SKM-1 treated with dmso at 0.1 percent for 144 hours (cell line): ENCODE results near the gene CORO1C.

Experiments used
- DNase-seq: peaks from one replicate; lab custom pipeline; 2025; ENCODE audit not compliant: unreplicated experiment; lab: John Stamatoyannopoulos, UW

CORO1C gene

DNA sequence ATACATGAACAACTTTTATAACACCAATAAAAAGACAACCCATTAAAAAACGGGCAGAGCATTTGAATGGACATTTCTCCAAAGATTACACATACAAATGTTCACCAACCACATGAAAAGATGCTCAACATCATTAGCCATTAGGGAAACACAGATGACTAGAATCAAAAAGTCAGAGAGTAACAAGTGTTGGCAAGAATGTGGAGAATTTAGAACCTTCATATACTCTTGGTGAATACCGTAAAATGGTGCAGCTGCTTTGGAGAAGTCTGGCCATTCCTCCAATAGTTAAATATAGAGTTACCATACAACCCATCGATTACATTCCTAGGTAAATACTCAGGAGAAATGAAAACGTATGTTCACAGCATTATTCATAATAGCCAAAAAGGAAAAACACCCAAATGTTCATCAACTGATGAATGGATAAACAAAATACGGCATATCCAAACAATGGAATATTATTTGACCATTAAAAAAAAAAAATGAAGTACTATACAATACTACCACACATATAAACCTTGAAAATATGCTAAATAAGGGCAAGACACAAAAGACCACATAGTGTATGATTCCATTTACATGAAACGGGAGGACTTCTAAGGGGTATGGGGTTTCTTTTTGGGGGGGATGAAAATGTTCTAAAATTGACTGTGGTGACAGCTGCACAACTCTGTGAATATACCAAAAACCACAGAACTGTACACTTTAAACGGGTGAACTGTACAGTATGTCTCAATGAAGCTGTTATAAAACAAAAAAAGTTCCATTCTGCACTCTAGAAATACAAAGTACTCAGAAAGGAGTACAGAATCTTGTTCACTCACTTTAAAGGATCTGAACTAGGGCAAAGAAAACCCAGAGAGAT, 3.2 kb downstream of the CORO1C start:
- DNase-seq: no peak

- no peak for DNase-seq
Observed at GRCh38 chr12:108727161-108727560, 4.2 kb downstream of the CORO1C start.

DNA sequence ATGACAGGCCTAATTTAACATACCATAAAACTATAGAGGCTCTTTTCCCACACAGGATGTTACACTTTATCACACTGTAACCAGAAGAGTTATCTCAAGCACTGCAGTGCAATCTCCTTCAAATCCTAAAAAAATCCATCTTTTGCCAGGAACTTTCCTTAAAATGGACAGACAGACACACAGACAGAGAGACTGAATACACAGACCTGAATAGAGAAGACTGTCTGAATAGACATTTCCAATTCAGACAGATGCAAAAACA, 6.5 kb downstream of the CORO1C start:
- no peak for DNase-seq

- DNase-seq: peak; percentile 2
Observed at GRCh38 chr12:108724054-108724889, 7.0 kb downstream of the CORO1C start.

- peak; percentile 51 for DNase-seq
Observed at GRCh38 chr12:108722992-108723766, 8.1 kb downstream of the CORO1C start.

DNA sequence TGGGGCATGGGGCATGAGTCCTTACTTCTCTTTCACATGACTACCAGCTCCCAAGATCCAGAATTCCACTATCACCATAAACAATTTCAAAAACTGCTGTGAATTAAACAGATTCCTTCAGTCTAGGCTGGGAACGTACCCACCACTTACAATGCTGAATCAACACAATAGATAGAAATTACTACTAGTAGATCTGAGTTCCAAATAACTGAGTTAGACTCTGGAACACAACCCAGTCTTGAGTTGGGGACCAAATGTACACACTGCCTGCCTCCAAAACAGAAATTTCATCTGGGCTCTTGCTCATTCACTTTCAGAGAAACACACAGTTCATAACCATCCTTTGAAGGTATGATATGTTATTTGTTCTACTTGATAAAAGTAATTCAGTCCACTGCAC, 8.9 kb downstream of the CORO1C start:
- no peak for DNase-seq

DNA sequence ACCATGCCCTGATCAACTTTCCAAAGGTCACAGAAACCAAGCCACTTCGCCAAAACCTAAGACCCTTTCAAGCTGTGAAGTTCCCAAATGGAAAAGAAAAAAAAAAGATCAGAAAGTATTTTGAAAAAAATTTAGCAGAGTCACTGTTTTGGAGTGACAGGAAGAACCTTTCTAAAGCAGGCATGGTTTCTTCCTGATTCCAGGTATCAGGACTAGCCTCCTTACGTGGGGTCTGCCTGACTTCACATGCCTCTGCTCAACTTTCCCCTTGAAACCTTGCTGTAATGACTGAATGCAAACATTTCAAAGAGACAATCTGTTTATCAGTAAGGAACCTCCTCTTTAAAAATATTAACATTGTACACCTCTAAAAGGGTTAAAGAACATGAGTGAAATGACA, 9.5 kb downstream of the CORO1C start:
- DNase-seq: no peak

- DNase-seq: no peak
Observed at GRCh38 chr12:108720757-108721514, 10.4 kb downstream of the CORO1C start.

- DNase-seq: no peak
Observed at GRCh38 chr12:108717243-108717642, 14.1 kb downstream of the CORO1C start.

- no peak for DNase-seq
Observed at GRCh38 chr12:108714866-108715265, 16.5 kb downstream of the CORO1C start.

GRCh38 chr12:108713471-108713870, 17.8 kb downstream of the CORO1C start:
- no peak for DNase-seq

DNA sequence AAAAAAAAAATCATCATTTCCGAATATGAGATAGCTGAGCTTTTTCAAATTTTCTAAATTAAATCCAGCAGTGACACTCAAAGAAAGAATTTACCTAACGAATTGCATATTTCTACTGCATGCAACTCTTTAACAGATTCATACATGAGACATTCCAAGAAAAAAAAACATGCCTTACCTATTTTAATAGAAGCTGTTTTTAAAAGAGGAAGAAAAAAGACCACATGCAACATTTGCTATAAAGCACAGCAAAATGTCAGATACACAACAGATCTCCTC, 18.5 kb downstream of the CORO1C start:
- DNase-seq: no peak

DNA sequence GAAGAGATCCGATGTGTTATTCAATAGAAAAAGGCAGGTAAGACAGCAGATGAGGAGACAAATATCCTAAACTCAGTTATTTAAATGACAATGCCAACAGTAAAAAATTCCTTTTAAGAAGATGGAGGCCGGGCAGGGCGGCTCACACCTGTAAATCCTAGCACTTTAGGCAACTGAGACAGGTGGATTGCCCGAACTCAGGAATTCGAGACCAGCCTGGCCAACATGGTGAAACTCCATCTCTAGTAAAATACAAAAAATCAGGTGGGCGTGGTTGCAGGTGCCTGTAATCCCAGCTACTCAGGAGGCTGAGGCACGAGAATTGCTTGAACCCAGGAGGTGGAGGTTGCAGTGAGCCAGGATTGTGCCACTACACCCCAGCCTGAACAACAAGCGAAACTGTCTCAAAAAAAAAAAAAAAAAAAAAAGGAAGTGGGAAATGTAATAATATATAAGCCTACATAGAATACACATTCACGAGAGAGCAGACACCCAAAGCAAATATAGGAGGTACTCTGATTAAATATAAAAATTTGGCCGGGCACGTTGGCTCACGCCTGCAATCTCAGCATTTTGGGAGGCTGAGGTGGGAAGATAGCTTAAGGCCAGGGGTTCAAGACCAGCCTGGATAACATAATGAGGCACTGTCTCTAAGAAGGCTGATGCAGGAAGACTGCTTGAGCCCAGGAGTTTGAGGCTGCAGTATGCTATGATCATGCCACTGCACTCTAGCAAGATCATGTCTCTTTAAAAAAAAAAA, 19.0 kb downstream of the CORO1C start:
- no peak for DNase-seq

DNA sequence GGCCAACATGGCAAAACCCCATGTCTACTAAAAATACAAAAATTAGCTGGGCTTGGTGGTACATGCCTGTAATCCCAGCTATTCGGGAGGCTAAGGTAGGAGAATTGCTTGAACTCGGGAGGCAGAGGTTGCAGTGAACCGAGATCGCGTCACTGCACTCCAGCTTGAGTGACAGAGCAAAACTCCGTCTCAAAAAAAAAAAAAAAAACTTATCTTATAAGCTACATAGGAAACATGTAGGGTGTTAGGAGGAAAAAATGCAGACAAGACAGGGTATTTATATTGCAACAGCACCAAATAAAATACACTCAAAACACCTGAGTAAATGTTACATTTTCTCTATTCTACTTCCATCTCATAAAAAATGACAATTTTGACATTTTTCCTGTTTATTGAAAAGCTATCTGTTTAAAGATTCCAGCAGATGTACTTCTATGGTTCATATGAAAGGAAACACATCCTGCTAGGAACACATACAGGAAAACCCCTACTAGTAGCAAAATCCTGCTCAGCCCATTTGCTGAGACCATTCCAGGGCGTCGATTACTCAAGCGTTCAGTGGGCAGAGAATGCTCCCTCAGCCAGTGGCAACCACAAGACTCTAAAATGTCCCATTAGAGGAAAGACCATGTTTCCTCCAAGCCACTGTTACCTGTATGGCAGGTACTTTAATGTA, 19.7 kb downstream of the CORO1C start:
- DNase-seq: no peak

DNA sequence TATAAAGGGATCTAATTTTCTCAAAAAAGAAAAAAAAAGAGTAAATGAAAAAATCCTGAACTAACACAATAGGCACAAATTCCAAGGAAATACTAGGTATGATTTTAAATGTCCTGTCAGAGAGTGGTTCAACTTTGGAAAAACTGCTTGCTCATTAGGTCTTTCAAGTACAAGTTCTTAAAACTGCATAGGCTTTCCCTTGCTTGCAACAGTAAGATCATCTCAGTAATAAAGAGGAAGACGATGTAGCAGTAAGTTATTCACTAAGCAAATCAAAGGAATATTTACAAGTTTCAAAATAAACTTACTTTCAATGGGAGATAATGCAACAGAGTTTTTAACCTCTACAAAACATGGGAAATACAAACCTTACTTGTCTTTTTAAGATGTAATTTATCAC, 21.6 kb downstream of the CORO1C start:
- no peak for DNase-seq

DNA sequence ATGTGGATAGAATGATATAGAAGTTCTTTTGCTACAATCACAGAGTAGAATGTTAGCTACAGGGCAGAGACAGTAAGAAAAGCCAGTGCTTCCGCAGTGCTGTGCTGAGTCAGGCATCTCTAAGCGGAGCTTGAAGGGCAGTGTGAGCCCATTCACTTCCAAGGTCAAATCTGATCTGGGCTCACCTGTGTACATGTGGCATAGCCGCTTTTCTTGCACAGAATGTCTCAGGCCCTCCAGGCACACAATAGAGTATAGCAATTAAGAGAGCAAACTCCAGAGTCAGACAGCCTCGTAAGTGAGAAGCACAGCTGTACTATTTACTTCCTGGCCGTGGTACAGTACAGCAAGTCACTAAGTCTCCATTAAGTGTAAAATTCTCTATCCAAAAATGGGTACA, 26.8 kb downstream of the CORO1C start:
- DNase-seq: no peak

GRCh38 chr12:108702595-108703320, 28.6 kb downstream of the CORO1C start:
- DNase-seq: no peak

GRCh38 chr12:108701779-108702441, 29.4 kb downstream of the CORO1C start:
- DNase-seq: no peak
